Stimulated activated CD4-positive, alpha-beta T cell treated with anti-CD3 and anti-CD28 coated beads, TNF-alpha, amount 100 ng/mL, for 48 hours (primary cell): Measurements from ENCODE around the gene ACBD6.

Experiments used
- DNase-seq, 3 donors: peaks; one replicate each; pipeline ENCODE4 v3.0.0-alpha.2; 2020; ENCODE audit warnings: low read depth in 3 of 3

The ACBD6 gene

DNA sequence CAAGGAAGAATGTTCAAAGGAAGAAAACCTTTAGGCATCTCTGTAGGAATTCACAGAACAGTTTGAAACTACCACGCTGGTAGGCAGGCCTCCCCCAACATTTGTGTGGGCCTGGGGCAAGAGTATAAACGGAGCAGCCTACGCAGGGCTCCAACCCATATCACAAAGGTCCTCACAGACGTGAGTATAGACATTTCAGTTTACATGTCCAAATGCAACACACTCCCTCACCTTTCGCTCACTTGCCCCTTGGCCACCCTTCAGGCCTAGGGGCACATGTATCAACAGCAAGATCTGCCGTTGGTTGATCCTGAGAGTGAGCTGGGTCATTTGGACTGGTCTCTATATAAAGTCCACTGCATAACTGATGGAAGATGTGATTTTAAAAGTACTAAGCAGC, 133.3 kb downstream of the ACBD6 start:
- DNase-seq, result no peak

DNA sequence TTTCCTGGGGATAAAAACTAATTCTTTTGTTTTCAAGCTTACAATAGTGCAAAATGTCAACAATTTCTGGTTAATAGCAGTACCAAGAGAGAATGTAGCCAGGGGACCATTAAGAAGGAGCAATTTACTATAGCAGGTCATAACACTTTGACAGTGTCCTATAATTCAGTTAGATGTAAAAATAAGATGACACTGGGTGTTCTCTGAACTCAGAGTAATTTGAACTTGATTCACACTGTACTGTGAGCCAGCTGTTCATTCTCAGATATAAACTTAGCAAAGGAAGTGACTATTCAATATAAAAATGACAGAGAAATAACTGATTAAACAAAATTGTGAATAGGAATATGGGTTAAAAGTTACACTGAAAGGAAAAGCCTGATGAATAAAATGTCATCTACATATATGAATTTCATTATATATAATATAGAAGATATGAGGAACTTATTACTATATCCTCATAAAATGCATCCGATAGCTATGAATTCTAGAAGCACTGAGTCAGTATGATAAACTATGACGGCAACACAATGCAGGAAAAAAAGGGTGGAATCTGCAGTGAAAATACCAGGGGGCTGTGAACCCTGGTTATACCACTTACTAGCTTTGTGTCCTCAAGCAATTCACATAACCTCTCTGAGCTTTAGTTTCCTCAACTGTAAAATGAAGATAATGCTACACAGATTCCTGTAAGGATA, 135.9 kb downstream of the ACBD6 start:
- no peak for DNase-seq

DNA sequence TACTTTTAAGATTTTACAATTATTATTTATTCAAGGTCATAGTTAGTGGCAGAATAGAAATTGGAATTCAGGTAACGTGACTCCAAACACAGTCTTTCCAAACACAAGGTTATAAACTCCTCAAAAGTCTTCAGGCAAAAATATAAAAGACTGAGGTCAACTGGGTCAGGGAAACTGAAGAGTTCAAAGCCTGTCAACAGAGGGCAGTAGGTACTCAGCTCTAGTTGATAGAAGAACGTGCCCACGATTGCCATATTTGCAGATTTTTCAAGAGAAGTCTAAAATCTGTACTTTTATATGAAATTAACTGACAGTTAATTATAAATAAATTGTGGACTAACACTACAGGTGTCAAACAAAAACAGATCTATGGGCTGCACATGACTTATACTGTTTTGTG, 137.3 kb downstream of the ACBD6 start:
- no peak for DNase-seq

DNA sequence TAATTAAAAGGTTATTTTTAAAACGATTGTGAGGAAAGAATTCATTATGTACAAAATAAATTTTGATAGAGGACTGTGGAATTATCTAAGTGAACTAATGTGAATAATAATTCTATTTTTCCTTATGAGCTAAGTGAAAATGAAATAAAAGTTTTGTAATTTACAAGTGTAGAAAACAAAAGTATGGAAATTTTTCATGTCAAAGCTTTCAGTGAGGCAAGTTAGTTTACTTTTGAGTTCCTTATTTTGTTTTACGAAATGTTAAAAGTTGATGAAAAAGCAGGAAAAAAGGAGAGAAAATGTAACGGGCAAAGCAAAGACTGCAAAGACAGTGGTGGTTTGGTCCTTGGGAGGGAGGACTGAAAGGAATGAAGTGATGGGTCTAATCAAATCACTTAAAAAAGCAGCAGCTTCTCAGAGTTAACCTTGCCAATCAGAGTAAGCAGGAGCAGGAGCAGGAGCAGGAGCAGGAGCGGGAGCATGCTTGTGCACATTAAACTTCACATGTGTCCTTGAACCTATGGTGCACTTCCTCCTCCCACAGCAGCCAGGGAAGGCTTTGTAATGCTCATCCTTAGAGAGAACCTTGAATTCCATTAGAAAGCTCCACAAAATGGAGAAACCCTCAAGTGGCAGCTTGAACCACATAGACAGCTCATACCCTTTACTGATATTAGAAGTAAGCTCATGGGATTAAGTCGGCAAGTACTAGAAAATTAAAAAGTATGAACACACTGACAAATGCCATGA, 139.0 kb downstream of the ACBD6 start:
- DNase-seq, result no peak

DNA sequence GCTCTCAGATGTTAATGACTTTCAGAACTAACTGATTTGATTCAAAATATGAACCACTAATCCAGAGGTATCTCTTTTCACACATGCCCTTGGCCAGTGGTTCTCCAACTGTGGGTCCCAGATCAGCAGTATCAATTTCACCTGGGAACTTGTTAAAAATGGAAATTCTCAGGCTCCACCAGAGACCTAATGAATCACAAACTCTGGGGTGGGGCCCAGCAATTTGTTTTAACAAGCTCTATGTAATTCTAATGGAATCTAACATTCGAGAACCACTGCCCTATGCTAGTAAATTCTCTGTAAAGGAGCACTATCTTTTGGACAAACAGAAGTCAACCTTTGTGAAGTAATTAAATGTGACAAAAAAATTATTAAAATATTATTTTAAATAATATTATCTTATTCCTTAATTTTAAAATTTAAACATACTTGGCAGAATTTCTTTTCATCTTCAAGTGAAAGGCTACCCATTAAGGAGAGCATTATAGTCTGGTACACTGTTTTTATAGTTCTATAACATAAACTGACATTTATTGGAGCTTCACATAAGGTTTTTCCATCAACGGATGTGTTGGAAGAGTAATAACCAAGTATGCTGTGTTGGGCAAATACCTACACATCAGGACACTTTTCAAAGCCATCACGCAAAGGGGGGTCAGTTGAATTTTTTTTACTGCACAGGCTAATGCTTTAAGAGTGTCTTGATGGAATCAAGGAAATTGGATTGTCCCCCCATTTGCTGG, 141.9 kb downstream of the ACBD6 start:
- DNase-seq, result no peak

DNA sequence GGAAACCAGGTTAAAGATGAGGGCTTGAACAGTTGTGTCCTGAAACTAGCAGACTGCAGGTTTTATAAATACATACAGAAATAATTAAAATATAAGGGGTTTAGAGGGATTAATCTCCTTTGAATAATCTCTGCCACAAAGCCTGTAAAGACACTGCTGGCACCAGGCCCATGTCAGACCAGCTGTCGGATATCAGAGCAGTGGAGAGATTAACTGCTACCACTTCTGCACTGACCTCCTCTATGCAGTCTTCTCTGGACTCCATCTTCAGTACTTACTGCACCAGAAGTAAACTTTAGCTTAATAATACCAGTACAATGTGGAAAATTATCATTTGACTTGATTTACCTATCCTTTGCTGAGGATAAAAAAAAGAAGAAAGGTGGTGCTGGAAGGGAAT, 143.7 kb downstream of the ACBD6 start:
- no peak for DNase-seq

DNA sequence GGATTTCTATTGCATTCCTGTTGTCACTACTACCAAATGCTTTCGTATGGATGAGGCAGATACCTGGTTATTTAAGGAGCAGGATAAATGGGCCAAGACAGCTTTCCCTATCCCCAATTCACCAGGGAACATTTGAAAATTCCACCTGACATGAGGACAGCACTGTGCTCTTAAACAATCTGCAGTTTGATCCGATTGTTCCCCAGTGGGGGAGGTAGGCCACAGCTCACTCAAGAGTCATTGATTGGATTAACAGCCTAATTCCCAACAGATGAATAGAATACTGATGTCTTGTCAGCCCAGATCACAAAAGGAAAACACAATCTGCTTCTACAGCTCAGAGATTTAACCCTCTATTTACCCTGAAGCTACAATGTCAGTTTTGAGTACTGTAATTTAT, 148.4 kb downstream of the ACBD6 start:
- DNase-seq, result no peak

DNA sequence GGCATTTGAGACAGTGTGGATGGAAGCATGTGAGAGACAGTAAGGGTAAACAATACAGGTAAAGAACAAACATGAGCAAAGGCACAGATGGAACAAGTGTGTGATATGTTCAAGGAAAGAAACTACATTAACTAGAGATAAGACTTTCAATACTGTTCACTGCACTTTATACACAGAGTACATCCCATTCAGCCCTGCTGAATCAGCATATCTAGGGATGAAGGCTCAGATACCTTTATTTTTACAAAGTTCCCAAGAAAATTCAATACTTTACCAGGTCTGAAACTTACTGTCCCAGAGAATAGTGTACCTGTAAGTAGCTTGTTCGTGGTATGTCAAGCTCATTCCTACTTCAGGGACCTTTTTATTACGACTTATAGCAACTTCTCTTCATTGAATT, 149.8 kb downstream of the ACBD6 start:
- no peak for DNase-seq

DNA sequence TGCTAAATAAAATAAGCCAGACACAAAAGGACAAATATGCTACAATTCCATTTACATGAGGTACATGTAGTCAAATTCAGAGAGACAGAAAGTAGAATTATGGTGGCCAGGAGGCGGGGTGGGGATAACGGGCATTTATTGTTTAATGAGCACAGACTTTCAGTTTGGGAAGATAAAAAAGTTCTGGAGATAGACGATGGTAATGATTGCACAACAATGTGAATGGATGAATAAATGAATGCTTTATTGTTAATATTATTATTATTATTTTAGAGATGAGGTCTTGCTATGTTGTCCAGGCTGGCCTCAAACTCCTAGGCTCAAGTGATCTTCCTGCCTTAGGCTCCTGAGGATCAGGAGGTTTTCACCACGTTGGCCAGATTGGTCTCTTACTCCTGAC, 150.4 kb downstream of the ACBD6 start:
- DNase-seq, result no peak

DNA sequence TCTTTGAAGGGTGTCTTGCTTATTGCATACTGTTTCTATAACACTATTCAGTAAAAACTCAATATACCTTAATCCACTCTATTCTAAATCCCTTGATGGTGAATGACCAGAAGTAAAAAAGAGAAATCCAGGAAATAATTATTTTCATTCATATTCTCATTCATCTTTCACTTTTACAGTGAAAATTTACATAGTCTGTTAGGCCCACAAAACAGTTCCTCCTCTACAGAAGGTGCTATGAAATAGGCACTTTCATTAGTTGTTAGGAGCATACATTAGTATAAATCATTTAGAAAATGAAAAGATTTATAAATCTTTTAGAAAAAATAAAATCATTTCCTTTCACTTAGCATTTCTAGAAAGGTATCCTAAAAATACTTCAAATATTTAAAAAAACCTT, 157.2 kb downstream of the ACBD6 start:
- DNase-seq, result no peak

DNA sequence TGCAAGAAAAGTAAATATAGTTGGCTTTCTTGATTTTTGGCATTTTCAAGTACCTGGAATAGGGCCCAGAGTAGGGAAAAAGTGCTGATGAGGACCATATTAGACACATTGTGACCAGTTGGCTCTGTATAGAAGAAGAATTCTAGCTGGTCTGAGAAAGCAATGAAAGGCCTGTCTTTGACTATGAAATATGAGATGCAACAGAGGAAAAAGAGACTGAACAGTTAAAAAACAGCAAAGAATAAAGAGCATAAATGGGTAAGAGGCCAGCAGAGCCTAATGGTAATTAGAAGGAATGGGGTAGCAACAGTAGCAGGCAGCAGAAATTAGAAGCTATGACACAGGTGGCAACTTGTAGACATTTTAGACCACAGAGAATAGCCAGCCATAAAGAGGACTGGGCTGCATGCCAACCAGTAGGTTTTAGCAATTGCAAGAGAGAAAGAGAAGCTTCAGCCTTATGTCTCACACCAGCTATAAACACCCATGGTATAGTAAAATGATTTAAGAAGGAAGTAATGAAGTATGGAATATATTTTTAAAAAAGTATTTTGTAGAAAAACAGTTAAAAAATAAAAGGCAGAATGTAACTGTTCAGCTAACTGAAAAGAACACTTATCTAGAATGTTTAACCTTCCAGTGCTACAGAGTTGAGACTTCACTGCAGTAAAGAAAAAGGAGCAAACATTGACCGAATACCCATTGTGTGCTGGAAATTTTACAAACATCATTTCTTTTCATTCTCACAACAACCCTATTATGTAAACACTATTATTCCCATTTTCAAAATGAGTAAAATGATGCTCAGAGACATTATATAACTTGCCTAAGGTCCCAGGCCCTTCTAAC, 158.2 kb downstream of the ACBD6 start:
- DNase-seq, result no peak

DNA sequence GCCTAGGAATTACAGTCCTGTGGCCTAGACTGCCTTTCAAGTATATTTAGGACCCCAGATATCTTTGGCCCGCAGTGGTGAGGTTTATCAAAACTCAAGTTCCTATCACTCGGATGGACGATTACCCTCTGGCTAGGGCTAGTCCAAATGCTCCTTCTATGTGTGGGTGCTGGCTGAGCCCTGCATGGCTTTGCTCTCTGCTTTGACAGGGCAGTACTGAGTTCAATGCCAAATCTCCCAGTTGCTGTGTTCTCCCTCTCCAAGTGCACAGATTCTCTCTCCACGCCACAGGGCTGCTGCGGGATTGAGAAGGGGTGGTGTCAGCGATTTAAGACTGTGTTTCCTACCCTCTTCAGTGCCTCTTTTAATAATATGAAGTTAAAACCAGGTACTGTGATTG, 175.3 kb downstream of the ACBD6 start:
- no peak for DNase-seq

DNA sequence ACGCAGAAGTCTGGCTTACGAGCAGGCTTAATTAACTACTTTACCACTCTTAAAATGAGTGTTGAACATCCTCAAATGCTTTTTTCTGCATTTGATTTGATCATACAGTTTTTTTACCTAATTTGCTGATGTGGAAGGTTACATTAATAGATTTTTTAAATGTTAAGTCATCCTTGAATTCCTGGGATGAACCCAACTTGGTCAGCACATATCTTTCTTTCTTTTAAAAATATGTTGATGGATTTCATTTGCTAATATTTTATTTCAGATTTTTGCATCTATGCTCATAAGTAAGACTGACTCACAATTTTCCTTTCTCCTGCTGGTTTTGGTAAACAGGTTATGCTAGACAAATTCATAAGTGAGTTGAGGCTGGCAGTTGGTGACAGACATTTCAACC, 189.5 kb downstream of the ACBD6 start:
- DNase-seq, result no peak

DNA sequence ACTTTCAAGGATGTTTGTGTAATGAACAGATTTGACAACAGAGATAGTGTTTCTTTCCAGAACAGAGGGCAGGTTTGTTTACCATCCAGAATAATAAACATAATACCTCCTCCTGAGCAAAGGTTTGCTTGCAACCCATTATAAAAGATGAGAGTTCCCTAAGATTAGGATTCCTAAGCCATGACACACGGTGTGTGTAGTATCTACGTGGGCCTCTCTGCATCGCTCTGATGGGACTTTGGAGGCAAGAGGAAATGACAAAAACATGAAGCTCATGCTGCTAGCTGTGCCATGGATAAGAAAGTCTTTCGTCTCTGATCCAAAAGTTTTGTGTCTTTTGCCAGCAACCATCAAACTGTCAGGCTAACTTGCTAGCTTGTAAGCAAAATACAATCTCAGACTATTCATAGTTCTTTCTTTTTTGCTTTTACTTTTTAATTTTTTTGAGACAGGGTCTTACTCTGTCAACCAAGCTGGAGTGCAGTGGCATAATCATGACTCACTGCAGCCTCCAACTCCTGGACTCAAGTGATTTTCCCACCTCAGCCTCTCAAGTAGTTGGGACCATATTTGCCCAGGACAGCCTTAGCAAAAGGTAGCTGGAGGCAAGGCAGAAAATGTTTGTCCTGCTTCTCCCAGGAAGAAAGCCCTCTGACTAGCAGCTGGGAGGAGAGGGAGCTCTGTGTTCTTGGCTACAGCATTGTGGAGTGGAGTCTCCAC, 191.2 kb downstream of the ACBD6 start:
- no peak for DNase-seq

DNA sequence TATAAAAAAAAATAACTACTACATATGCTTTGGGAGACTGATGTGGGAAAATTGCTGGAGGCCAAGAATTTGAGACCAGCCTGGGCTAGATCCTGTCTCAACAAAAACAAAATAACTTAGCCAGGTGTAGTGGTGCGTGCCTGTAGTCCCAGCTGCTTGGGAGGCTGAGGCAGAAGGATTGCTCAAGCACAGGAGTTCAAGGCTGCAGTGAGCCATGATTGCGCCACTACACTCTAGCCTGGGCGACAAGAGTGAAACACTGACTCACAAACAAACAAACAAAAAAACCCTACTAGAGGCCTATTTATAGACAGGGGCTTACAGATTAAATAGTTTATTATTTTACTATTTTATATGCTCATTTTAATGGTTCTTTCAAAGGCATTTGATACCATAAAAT, 192.3 kb downstream of the ACBD6 start:
- no peak for DNase-seq

DNA sequence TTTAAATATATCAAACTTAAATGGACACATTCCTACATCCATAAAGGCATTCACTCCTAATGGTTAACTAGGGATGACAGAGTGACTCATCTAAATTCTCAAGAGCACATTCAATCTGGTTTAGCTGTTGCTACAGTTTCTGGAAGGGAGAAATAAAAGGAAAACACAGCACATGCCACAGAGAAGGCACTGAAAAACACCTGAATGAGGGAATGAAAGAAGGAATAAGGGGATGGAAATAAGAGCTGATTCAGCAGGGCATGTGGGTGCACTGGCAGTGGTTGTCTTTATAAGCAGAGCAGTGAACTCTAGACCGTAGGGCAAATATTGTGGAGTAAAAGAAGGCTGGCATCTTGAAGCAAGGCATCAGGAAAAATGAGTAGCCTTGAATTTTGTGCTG, 193.0 kb downstream of the ACBD6 start:
- DNase-seq, result no peak

DNA sequence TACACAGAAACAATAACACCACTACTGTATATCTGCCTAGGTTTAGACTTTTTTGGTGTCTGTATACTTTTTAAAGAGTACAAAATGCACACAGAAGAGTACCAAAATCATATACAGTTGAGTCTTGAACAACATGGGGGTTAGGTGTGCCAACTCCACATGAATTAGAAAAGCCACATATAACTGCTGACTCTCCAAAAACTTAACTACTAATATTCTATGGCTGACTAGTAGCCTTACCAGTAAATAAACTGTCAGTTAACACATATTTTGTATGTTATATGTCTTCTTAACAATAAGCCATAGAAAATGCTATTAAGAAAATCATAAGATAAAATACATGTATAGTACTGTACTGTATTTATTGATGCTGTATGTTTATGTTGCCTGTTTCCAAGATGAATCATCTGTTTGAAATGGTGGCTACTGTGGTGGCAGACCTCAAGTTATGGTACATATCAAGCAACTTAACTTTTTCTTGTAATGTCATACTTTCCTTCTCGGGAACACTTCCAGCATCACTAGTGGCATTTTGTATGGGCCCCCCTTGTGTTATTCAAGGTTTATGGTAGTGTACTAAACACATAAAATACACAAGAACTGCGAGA, 201.1 kb downstream of the ACBD6 start:
- no peak for DNase-seq

DNA sequence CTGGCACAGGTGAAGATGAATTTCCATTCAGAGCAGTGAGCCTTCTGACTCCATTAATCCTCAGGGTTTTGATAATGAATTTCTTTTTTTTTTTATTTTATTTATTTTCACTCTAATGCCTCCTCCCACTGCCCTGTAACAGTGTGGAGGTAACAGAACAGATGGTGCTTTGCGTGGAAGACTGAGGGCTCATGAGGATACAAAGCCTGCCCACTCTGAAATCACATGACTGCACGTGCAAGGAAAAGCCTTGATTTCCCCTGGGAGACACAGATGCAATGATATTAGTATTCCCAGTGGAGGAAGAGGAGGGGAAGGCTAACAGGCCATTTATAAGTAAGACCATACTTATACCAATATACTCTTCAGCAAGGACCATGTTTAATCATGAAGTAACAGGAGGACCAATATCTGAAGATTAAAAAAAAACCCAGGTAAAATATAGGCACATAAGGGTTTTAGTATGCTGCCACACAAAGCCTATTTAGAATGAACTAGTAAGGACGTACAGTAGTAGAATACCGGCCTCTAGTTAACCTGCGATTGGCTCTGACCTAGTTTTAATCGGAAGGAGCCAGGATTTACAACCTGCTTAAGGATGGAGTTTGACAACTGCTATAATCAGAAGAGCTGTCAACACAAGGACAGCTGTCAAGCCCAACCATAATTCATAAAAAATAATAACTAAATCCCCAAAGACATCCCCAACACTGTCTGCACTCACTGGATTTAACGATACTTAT, 202.7 kb downstream of the ACBD6 start:
- DNase-seq, result no peak

DNA sequence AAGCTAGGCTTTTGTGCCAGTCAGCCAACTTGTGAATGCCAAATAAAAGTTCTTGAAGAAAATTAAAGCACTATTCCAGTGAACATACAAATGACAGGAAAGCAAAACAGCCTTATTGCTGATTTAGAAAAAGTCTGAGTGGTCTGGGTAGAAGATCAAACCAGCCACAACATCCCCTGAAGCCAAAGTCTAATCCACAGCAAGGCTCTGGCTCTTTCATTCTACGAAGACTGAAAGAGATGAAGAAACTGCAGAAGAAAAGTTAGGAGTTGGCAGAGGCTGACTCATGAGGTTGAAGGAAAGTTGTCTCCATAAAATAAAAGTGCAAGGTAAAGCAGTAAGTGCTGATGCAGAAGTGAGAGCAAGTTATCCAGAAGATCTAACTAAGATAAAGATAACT, 206.4 kb downstream of the ACBD6 start:
- no peak for DNase-seq

DNA sequence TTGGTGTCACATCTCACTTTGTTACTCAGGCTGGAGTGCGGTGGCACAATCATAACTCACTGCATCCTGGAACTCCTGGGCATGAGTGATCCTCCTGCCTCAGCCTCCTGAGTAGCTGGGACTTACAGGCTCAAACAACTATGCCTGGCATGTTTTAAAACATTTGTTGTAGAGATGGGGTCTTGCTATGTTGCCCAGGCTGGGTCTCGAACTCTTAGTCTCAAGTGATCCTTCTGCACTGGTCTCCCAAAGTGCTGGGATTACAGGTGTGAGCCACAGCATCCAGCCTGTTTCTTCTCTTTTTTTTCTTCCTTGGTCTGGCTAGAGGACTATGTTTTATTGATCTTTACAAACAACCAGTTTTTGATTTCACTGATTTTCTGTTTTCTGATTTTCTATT, 207.7 kb downstream of the ACBD6 start:
- no peak for DNase-seq
